ENCODE data around the gene CLDN1. TPM values are rescaled to one million over a fixed set of nuclear protein-coding genes. Genes with fewer than 3 reads are reported as not detected.

Gene CLDN1
- total and polyA plus RNA-seq, 2 of the 8 experiments (the other 6 are each of a cell fraction or from before 2014, with no cell fraction given): 3.1 to 6.1 TPM

GRCh38 chr3:190303884-190304283 lies 18.4 kb downstream of the CLDN1 start (continued):
- no peak for TF ChIP-seq CHD7 (IDR thresholded peaks at IDR 0.05; ENCODE audit: insufficient replicate concordance, low read length)

Measured in H1 (cell line).